ENCODE data around the gene TAF4.
"Not testable (repeated sequence)": the region's sequence is repeated elsewhere in the genome, so short reads cannot be mapped to it uniquely, and the experiment has no call there.

TAF4 gene

DNA sequence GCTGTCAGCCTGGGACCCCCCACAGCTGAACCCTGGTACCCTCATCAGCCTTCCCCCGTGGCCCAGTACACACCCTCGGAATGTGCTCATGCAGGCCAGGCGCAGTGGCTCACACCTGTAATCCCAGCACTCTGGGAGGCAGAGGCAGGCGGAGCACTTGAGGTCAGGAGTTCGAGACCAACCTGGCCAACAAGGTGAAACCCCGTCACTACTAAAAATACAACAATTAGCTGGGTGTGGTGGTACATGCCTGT, 9.9 kb downstream of the TAF4 start:
- not testable (repeated sequence) for H3K9me3 Mint-ChIP-seq; H3K27me3 Mint-ChIP-seq (ENCODE audit: low read depth); H3K27ac Mint-ChIP-seq; H3K36me3 Mint-ChIP-seq (ENCODE audit: low read depth); H3K4me1 Mint-ChIP-seq (ENCODE audit: low read depth); H3K4me3 Mint-ChIP-seq

DNA sequence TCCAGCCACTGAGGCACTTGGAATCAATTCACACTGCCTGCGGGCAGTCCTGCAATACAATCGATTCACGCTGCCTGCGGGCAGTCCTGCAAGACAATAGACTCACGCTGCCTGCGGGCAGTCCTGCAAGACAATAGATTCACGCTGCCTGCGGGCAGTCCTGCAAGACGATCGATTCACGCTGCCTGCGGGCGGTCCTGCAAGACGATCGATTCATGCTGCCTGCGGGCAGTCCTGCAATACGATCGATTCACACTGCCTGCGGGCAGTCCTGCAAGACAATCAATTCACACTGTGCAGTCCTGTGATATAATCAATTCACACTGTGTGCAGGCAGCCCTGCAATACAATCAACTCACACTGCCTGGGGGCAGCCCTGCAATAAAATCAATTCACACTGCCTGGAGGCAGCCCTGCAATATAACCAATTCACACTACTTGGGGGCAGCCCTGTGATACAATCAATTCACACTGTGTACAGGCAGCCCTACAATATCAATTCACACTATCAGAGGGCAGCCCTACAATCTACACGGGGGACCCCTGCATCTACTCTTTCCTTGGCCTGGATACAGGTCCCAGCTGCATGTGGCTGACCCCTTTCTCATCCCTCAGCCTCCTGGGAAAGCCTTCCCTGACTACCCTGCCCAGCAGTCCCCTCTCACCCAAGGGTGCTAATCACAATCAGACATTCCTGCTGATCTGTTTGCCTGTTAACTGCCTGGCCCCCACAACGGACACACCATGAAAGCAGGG, 10.4 kb downstream of the TAF4 start:
- H3K36me3 Mint-ChIP-seq (ENCODE audit: low read depth) = no peaks in the 10 kb centered on the region
- no peaks in the 10 kb centered on the region for H3K9me3 Mint-ChIP-seq
- no peak overlapping the region for H3K4me3 Mint-ChIP-seq
- H3K27ac Mint-ChIP-seq = no peak overlapping the region
- H3K27me3 Mint-ChIP-seq (ENCODE audit: low read depth) = no peaks in the 10 kb centered on the region
- peaks cover 6% of the 10 kb centered on the region for H3K4me1 Mint-ChIP-seq (ENCODE audit: low read depth)

DNA sequence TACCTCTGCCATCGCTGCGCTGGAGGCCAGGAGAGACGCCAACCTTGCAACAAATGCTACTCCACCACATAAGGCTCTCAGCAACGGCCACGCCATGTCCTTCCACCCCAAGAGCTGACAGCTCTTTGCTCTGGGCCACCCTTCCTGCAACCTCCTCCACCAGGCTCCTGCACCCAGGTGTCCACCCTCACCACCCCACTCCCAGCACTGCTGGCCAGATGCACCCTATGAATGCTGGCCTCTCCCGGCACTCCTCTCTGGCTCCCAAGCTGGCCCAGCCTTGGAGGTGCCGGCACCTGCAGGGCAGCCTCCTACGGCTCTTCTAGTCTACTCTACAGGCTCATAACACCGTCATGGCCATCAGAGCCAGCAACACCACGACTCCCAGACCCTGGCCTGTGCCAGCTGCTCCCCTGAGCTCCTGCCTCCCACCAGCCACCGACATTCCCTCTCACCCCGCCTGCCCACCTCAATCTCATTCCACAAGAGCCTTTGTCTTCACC, 11.2 kb downstream of the TAF4 start:
- H3K4me3 Mint-ChIP-seq = no peak overlapping the region
- no peaks in the 10 kb centered on the region for H3K27me3 Mint-ChIP-seq (ENCODE audit: low read depth)
- no peaks in the 10 kb centered on the region for H3K36me3 Mint-ChIP-seq (ENCODE audit: low read depth)
- H3K27ac Mint-ChIP-seq = no peak overlapping the region
- no peaks in the 10 kb centered on the region for H3K9me3 Mint-ChIP-seq
- H3K4me1 Mint-ChIP-seq (ENCODE audit: low read depth) = peaks cover 4% of the 10 kb centered on the region

DNA sequence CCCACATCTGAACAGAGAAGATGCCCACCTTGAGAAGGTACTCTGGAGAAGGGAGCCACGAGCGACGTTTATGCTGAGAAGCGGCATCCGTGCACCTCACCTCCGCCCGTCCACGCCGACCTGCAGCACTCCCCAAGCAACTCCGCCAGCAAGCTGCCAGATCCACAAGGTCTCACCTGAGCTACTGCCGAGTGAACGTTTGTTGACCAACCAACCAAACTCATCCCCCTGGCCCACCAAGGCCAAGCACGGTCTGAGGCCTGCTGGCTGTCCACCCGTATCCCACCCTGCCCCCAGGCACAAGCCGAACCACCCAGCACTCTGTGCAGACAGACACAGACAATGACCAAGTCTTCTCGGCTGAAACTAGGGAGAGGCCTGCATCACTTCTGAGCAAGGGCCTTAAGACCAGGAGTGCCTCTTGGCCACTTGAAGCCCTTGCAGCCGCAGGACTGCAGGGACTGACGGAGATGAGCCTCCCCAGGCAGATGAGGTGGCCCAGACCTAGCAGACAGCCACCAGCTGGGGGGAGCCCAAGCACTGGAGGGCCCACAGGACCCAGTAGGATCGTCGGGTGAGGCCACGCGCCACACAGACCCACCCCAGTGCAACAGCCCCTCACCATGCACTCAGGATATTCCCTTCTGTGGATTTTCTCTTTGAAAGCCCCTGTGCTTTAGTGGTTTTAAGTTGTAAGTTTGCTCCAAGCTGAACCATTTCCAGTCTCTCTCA, 12.1 kb downstream of the TAF4 start:
- H3K27me3 Mint-ChIP-seq (ENCODE audit: low read depth) = no peaks in the 10 kb centered on the region
- no peaks in the 10 kb centered on the region for H3K36me3 Mint-ChIP-seq (ENCODE audit: low read depth)
- no peak overlapping the region for H3K4me3 Mint-ChIP-seq
- no peaks in the 10 kb centered on the region for H3K9me3 Mint-ChIP-seq
- H3K4me1 Mint-ChIP-seq (ENCODE audit: low read depth) = peaks cover 4% of the 10 kb centered on the region
- H3K27ac Mint-ChIP-seq = no peak overlapping the region

DNA sequence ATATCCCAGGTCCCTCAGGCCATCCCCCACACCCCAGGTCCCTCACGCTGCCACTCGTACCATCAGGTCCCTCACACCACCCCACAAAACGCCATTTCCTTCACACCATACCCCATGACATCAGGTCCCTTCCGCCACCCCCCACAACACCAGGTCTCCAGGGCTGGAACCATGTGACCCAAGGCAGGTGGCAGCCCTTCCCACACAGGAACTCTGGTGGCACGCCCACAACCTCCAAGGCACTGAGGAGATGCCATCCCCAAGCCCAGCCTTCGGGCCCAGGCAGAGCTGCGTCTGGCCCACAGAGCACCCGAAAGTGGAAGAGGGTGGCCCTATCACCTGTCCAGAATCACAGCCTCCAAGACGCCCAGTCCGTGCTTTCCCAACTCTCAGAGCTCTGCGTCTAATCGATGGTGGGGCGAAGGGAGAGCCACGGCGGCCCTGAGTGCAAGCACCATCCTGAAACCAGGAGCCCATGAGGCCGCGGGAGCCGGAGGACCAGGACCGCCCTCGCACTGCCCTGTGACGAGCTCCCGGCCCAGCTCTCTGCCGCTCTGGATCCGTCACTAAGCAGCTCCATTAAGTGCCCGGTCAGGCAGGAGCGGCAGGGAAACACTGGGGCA, 12.7 kb downstream of the TAF4 start:
- Mint-ChIP-seq H3K4me3 (no peak overlapping the region), H3K9me3 (no peaks in the 10 kb centered on the region), H3K27me3 (ENCODE audit: low read depth) (no peaks in the 10 kb centered on the region), H3K27ac (peak overlapping the region; percentile 45), H3K36me3 (ENCODE audit: low read depth) (no peaks in the 10 kb centered on the region), H3K4me1 (ENCODE audit: low read depth) (peaks cover 4% of the 10 kb centered on the region)

DNA sequence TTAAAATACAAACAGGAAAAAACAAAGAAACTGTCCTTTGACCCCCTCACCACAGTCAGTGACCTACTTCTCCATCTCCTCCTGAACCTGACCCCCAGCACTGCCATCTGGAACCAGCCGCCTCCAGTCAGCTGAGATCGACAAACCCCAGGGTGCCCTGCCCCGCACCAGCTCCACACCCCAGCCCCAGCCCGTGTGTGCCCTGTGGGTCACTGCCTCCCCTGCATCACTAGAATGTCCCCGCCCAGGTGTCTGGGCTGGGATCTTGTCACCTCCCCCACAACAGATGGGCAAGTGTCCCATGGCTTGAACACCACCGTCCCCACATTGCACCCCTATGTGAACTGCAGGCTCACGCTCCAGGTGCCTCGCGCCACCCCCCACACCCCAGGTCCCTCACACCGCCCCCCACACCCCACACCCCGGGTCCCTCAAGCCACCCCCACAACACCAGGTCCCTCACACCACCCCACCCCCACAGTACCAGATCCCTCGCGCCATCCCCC, 13.3 kb downstream of the TAF4 start:
- H3K27ac Mint-ChIP-seq = peak overlapping the region; percentile 18
- H3K4me3 Mint-ChIP-seq = no peak overlapping the region
- H3K36me3 Mint-ChIP-seq (ENCODE audit: low read depth) = no peaks in the 10 kb centered on the region
- H3K4me1 Mint-ChIP-seq (ENCODE audit: low read depth) = peaks cover 4% of the 10 kb centered on the region
- no peaks in the 10 kb centered on the region for H3K9me3 Mint-ChIP-seq
- H3K27me3 Mint-ChIP-seq (ENCODE audit: low read depth) = no peaks in the 10 kb centered on the region

DNA sequence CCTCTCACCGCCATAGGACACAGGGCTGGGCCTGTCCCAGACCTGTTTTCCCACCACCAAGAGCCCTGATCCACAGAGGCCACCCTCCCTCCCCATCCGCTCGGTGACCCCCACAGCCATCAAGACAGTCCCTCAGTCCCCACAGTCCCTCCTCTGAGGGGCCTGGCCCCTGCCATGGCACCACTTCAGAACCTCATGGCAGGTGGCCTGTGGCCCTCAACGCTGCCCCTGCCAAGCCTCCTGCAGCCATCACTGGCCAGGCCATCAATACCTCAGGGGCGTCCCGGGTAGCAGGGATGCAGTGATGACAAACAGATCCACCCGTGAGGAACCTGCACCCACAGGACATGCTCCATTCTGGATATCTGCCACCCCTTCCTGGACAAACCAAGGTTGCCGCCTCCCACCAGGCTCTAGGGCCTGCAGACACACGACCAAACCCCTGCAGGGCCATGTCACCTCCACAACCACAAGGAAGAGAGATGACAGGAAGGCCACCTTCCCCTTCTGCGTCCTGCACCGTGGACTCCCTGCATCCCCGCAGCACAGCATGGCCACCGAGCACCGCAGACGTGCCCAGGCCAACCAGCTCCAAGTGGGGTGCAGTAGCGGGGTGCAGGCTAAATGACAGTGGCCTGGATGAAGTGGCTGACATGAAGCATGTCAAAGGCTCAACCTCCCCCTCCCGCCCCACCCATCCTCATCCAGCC, 14.0 kb downstream of the TAF4 start:
- Mint-ChIP-seq H3K36me3 (ENCODE audit: low read depth) (no peaks in the 10 kb centered on the region), H3K4me3 (no peak overlapping the region), H3K4me1 (ENCODE audit: low read depth) (peaks cover 4% of the 10 kb centered on the region), H3K27ac (no peak overlapping the region), H3K27me3 (ENCODE audit: low read depth) (no peaks in the 10 kb centered on the region), H3K9me3 (no peaks in the 10 kb centered on the region)

DNA sequence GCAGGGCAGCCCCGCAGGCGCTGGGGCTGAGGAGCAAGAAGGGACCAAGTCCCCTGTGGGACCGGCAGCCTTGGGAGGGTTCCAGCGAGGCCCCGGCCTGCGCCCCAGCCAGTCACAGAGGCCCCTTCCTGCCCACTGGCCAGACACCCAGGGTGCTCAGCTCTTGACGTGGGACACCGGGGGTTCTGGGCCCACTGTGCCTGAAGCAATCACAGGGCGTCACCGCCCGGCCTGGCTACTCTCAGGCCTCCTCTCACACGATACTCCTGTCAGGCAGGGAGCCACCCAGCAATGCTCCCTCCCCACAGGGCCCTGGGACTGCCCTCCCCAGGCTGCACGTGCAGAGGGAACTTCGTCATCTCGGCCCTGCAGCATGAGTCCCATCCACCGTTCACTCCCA, 14.5 kb downstream of the TAF4 start:
- Mint-ChIP-seq H3K4me3 (no peak overlapping the region), H3K4me1 (ENCODE audit: low read depth) (peaks cover 4% of the 10 kb centered on the region), H3K27ac (no peak overlapping the region), H3K27me3 (ENCODE audit: low read depth) (no peaks in the 10 kb centered on the region), H3K36me3 (ENCODE audit: low read depth) (no peaks in the 10 kb centered on the region), H3K9me3 (no peaks in the 10 kb centered on the region)

DNA sequence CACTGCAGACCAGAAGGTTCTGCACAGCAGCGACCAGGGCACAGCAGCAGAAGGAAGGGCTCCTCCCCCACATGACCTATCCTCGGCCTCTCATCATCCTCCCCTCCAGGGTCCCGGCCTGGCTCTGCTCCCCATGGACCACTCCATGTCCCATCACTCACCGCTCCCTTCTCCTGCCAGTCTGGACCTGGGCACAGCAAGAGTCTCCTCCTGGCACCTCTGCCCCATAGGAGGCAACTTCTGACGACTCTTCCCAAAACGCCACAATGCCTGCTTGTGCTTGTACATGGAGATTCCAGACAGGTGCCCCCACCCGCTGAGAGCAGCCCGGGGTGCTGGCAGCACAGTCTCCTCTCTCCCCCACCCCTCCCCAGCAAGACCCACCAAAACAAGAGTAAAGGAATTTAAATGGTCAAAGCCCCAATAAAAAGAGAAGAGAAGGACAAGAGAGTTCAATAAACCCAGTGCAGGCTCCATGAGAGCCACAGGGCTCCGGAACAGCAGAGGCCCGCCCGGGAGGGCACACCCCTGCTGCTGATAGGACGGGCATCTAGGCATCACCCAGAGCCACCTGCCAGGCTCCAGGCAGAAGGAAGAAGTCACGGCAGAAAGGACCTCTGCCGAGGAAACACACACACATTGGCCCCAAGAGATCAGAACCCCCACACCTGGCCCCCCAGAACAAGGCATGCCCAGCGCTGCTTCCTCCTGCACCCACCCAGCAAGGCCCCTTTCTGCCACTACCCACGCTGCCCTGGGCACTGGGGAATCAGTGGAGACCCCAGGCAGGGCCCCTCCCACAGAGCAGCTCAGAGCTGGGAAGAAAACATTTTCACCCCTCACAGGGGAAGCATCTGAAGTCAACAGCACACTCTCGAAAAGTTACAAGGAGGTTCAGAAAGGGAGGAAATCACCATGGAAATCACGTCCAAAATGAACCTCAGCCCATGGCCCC, 15.2 kb downstream of the TAF4 start:
- H3K27ac Mint-ChIP-seq = no peak overlapping the region
- peaks cover 4% of the 10 kb centered on the region for H3K4me1 Mint-ChIP-seq (ENCODE audit: low read depth)
- H3K36me3 Mint-ChIP-seq (ENCODE audit: low read depth) = no peaks in the 10 kb centered on the region
- no peaks in the 10 kb centered on the region for H3K9me3 Mint-ChIP-seq
- H3K27me3 Mint-ChIP-seq (ENCODE audit: low read depth) = no peaks in the 10 kb centered on the region
- H3K4me3 Mint-ChIP-seq = no peak overlapping the region

DNA sequence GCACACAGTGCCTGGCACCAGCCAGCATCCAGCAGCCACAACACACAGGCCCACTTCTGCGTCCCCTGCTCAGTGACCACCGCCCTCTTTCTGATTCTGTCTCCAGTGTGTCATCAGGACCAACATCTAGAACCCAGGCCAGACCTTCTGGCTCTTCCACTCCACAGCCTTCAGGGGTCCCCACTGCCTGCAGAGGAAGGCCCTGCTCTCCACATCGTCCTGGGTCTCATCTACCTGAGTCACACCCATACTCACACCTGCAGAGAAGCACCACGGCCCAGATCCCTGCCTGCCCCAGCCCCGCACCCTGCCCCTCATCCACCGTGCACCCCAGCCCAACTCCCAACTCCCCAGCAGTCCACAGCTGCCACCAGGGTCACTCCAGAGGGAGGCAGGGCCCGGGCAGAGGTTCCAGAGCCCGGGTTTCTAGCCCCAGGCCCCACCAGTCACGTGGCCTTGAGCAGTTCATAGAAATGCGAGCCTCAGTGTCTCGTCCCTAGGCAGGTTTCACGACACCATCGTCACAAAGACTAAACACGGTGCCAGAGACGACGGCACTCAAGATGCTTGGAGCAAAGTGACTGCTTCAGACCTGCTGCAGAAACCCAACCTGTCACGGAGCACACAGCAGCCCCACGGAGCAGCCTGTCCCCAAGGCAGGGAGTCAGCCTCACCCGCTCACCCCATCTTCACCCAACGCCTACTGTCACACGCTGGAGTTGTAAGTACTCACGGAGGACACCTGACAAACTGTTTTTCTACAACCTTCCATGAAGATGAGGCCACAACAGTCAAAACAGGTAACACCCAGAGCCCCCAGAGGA, 16.1 kb downstream of the TAF4 start:
- H3K4me3 Mint-ChIP-seq = no peak overlapping the region

DNA sequence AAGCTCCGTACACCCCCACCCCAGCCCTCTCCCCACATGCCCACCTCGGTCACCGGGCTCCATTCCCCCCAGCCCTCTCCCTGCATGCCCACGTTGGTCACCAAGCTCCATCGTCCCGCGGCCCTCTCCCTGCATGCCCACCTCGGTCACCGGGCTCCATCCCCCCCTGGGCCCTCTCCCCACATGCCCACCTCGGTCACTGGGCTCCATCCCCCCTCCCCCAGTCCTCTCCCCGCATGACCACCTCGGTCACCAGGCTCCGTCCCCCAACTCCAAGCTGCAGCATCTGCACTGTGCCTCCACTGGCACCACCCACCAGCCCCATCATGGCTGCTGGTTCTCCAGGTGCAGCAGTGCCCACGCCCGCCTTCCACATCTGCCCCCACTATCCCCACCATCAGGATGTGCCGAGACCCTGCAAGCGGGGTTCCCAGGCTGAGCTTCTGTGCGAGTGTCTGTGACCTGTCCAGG, 16.8 kb downstream of the TAF4 start:
- Mint-ChIP-seq H3K4me3 (no peak overlapping the region), H3K9me3 (no peaks in the 10 kb centered on the region), H3K27me3 (ENCODE audit: low read depth) (no peaks in the 10 kb centered on the region), H3K4me1 (ENCODE audit: low read depth) (peaks cover 4% of the 10 kb centered on the region), H3K36me3 (ENCODE audit: low read depth) (no peaks in the 10 kb centered on the region), H3K27ac (no peak overlapping the region)

More for the DNA sequence above, 16.1 kb downstream of the TAF4 start:
- no peak overlapping the region for H3K27ac Mint-ChIP-seq
- no peaks in the 10 kb centered on the region for H3K27me3 Mint-ChIP-seq (ENCODE audit: low read depth)
- H3K36me3 Mint-ChIP-seq (ENCODE audit: low read depth) = no peaks in the 10 kb centered on the region
- no peaks in the 10 kb centered on the region for H3K9me3 Mint-ChIP-seq
- H3K4me1 Mint-ChIP-seq (ENCODE audit: low read depth) = peaks cover 4% of the 10 kb centered on the region

DNA sequence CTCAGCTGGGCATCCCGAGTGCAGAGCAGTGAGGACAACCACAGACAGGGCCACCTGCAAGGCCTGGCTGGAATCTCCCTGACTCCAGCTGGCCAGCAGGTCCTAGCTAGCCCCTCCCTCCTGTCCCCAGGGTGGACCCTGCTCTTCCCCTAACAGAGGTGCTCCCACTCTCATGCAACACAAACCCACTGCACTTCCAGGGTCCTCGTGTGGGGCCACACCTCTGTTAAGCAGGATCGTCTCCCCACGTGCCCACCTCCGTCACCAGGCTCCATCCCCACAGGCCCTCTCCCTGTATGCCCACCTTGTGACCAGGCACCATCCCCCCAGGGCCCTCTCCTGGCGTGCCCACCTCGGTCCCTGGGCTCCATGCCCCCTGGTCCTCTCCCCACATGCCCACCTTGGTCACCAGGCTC, 17.3 kb downstream of the TAF4 start:
- H3K4me3 Mint-ChIP-seq = no peak overlapping the region
- H3K36me3 Mint-ChIP-seq (ENCODE audit: low read depth) = no peaks in the 10 kb centered on the region
- H3K9me3 Mint-ChIP-seq = no peaks in the 10 kb centered on the region
- no peaks in the 10 kb centered on the region for H3K27me3 Mint-ChIP-seq (ENCODE audit: low read depth)
- no peak overlapping the region for H3K27ac Mint-ChIP-seq
- peaks cover 4% of the 10 kb centered on the region for H3K4me1 Mint-ChIP-seq (ENCODE audit: low read depth)
